Fibroblast of skin of back (primary cell): ENCODE results near the gene AGBL1.

Experiments
- DNase-seq: peaks from one replicate; pipeline ENCODE4 v3.0.0-alpha.2; 2013

Gene AGBL1

DNA sequence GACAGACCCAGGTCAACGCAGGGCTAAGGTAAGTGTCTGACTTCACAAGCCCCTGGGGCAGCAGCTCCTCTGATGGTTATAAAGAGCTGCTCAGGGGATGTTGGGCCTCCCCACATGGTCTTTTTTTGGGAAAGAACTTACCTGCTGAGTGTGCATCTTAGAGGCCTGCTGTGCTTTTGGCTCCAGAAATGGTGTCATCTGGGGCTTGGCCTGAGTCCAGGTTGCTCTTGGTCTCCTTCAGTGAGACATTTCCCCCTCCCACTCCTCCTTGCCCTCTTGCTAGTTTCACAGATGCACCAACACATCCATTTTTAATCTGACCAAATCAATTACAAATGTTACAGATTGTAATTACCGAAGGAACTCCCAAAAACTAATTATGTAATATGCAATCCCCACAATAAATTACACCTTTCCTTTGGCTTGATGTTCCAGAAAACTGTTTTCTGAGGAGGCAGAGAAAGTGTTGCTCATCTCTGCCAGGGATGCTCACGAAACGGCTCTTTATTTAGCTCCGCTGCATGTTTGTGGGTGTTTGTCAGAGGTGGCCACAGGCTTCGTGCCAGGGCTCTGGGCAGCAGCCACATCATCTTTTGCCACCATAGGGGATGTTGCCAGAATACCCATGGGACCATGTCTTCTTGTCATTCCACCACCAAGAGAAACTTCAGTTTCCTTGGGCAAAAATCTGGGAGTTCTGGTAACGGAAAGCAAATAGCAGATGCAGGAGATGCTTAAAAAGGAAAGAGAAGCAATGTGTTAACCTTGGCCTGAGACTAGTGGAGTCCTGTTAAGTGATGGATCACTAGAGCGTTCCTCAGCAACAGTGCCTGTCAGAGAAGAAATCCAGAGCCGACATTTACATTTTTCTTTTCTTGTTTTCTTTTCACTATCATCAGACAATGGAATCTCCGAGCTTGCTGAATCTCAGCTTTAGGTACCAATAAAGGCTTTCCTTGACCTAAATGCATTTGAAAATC is 799.9 kb downstream of the AGBL1 start:
- peak; percentile 69 for DNase-seq

DNA sequence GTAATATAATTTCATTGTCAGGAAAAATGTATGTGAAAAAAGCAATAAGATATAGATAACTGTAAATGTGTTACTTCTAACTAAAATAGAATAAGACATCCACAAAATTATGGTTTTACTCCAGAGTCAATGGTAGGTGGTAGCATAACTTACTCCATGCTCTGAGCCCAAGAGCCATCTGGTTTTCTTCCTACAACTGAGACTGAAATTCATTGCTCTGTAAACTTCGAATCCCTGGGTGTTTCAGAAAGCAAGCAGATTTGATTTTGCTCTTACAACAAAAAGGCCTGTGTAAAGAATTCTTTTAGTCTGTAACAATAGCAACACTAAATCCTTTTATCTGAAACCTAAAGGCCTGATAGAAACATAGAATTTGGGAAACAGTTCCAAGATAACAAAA is 805.9 kb downstream of the AGBL1 start:
- no peak for DNase-seq

DNA sequence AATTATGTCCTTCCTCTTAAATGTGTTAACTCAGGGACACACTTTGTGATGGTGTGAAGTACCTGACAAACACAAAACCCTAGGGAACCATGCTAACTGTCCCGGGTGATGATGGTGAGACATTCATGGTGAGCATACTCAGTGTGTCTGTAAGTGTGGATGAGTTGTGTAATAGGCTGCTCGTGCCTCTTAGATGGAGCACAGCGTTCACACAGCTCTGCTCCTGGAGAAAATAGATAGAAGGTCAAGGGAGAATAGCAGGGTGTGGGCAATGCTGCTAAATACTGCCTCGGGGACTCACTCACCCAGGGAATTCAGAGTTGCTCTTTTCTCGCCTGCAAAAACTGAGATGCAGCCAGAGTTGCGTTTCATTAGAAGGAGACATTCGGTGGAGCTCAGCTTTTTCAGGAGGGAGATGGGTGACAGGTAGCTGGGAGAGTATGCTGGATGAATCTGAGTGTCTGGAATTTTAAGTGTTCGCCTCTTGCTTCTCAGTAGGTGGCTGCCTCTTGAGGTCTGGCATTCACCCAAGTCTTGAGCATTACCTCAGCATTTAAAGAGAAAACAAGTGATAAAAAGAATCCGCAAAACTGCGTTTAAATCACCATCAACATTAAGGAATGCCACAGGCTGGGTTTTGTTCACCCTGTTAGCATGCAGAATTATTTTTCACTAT is 813.2 kb downstream of the AGBL1 start:
- DNase-seq: peak; percentile 68

DNA sequence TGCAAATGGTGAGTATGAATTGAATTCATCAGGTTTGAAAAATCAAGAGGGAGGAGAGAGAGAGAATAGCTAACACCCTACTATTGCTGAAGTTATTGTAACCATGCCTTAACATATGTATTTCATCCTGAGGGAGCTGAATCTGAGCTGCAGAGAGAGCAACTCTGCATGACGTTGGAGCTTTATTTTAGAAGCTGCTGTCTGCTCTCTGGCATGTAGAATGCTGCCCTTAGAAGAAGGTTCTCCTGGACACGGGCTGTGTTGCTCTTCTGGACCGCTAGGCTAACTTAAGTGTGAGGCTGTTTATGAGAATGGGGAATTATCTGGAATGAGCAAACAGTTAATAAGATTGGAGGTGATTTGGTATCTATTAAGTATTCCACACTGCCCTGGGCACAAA is 814.6 kb downstream of the AGBL1 start:
- DNase-seq: no peak

DNA sequence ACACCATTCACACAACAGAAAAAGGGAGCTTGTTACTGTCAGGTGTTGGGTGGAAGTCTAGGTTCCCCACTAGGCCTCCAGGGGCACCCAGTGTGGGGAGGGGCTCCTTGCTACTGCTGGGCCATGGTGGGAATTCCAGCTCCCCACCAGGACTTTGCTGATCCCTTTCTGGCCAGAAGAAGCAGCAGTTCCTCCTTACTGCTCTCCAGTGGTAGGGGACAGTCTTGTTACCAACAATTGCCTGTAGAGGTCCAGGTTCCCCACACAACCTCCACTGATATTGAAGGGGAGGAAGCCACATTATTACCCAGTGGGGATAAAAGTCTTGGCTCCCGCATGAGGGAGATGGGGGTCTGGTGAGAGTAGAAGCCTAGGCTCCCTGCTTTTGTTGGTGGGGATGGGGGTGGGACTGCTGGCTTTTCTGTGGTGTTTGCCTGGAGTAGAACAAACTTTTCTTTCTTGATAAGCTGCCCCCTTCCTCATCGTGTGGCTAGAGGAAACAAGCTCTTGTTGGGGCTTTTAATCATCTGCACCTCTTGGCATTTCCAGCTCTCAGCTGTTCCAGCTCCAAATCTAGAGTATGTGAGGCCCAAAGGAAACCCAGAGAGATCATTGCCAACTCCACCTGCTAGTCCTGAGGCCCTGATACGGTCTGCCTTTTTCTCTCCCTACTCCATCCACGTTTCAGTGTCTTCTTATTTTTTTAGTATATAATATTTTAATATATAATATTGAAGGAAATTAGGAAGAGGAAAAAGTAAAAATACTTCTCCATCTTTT is 824.2 kb downstream of the AGBL1 start:
- no peak for DNase-seq

DNA sequence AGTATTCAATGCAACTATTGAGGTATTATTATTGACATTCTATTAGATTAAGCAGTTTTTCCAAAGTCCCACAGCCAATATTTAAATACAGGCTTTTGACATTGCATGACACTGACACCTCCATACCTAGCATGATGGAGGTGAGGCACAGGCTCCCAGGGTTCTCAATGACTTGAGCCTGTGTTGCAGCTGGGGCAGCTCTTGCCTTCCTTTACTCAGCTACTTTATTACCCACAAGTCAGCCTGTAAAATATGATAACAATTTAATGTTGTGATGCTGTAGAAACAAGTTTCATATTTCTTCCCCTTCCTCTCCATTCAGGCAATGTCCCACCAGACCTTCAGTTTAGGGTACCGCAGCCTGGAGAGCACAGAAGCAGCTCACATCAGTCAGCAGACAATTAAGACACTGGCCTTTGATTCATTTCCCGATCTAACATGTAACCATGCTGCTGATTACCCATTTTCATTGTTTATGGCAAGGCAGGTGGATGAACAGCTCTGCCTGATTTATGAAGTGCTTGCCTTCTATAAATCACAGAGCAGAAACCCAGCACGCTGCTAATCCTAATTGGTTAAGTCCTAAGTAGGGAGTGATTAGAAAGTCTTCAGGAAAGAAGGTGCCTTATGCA is 826.1 kb downstream of the AGBL1 start:
- DNase-seq: no peak

DNA sequence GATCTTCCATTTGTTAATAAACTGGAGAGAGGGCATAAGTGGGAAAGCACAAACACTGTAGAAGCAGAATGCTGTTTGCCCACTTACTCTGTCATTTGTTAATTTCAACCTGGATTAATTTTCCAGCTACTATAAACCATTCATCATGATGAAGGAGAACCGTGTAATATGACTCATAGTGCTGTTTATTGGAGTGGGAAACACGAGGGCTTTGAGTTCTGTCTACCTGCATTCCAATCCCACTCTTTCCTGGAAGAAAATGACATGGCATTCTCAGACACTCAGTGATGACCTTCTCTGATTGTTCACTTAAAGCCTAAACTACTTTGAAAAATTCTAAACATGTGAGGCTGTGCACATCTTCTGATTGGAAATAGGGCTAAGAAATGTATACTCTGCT is 826.7 kb downstream of the AGBL1 start:
- DNase-seq: no peak

DNA sequence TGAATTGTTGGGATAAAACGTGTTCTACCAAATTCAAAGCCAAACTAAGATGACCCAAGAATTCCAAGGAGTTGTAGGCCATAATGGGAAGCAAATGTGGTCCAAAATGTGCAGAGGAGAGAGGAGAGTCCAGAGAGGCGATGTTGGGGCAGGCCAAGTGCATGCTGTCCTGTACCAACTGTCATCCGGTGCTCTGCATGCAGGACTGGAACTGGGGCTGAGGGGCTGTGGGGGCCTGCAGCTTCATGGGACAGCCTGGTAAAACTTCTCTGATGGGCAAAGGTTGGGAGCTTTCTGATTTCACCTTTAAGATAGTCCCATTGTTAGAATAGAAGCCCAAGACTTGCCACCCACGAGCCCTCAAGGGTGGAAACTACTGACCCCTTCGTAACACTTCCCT is 831.4 kb downstream of the AGBL1 start:
- DNase-seq: no peak

DNA sequence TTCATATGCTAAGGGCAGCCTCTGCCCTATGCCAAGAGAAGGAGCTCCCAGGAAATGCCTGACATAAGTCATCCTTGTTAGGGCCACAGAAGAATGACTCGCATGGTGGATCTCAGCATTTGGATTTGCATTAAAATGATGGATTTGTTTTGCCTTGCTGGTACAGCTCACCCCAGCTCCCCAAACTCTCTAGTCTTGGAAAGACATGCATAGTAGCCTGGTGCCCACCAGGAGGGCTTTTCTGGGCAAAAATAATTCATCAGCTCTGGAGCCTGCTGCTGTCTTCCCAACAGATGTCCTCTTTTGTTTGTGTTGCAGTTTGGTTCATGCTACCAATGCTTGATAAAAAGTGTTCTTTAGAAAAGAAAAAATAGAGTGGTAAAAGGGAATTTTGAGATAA is 833.0 kb downstream of the AGBL1 start:
- no peak for DNase-seq

DNA sequence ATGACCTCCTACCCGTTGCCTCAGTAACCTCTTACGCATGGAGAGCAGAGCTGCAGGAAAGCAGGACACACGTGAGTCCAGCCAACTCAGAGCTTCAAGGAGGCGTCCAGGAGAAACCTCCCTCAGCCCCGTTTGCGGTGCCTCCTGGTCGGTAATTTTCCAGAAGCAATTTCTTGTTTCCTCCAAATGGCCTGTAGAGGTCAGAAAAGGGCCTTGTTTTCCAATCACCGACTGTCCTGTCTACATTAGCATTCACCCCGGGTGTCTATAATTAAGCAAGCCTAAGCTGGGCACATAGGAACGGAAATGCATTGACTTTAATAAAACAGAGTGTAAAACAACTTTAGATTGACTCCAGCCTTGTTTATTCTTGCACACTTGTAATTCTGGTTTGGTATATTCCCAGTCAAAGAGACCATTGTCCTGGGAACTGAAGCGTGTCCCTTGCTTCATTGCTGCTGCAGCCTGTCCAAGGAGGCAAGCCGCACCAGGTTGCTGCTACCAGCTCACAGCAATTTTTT is 836.2 kb downstream of the AGBL1 start:
- peak; percentile 50 for DNase-seq

DNA sequence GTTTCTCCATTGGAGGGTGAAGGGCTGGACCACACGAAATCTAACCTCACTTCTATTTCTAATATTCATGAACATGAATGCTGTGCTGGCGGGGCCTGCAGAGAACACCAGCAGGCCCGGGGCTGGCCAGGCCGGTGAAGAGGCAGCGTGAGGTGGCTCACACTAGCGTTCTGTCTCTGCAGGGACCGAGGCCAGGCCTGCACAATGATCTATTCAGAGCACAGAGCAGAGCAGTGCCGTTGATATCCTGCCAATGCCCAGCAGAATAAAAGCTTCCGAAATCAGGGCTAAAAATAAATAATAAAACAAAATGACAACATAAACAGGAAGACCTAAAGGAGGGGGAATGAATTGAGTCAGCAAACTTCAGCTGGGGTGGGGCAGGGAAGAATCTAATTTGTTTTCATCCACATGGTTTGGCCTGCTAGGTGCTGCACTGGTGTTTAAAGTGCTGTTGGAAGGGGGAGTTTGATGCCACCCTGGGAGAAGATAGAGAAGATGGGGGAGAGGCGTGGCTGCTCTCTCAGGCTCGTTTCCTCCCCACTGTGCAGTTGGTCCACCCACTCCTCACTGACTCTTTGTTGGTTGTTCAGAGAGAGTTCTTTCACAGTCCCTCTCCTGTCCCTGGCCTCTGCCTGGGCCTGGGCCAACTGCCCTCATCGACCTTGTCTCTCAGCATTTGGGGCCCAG is 837.1 kb downstream of the AGBL1 start:
- DNase-seq: no peak

DNA sequence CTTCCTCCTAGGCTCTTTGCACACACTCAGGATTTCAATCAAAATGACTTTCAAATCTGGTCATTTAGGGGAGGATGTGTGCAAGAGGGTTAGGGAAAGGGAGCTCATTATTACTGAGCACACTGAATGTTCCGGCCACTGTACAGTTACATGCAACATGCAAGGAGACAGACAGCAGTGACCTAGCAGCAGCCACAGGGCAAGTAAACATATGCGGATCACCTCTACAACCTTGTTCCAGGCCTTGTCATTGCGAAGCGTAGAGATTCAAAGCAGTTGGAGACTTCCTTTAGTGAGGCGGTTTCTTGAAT is 837.6 kb downstream of the AGBL1 start:
- DNase-seq: no peak

DNA sequence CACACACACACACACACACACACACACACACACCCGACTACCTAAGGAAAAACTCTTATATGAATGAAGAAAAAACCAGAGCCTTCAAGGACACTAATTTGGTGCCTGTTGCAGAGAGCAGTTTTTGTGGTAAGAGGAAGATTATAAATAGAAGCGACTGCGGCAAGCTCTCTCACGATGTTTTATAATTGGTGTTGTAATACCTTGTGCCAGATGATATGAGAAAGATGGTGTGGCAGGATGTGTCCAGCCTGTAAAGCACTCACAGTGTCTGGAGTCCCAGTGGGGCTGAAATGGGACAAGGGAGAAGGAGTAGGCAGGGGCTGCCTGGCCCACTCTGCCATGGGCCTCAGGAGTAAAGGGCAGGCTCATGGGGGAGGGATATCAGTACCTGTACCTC is 839.9 kb downstream of the AGBL1 start:
- DNase-seq: no peak

DNA sequence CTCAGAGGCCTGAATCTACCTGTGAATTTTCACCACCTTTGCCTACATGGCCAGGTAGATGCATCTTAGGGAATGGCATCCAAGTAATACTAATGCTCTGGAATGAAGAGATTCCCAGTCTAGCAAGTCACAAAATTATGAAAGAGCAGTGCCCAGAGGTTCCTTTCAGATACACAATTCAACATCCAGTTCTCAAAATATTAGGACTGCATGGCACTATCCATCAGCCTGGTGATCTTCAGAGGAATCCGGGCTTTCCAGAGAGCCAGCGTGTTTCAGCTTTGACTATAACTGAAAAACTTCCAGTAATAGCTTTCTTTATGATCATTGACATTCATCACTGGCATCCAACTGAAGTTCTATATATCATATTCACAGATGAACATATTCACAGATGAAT is 849.8 kb downstream of the AGBL1 start:
- DNase-seq: no peak

DNA sequence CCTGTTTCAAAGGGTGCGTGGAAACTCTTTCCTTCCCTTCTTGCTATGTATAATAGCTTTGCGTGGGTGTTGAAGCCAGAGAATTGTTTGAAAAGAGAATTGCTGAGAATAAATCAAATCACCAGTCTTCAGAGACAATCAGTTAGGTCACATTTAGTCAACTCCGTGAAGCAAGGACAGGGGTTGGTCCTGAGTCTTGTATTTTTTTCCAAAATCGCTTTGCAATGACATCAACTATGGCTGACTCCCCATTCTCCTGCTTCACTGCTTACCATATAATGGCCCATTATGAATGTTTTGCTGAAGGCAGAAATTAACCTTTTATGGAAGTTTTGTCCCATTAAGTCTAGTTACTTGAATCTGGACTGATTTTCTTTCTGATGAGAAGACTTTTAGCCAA is 852.8 kb downstream of the AGBL1 start:
- no peak for DNase-seq

DNA sequence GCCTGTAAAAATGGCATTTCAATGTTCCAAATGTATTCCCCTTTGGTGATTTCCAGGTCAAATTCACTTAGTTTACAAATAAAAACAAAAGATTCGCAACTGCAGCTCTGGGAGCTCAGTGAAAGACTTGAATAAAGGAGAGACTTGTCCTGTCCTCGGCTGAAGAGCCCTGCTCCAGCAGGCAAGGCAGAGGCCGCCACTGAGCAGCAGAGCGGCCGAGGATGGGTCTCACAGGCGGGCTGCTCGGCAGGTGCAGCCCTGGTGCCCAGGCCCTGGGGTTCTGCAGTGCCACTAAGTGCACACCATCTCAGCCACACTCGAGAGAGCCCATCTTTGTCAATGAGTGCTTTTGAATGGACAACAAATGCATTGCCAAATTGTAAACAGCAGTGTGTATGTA is 856.2 kb downstream of the AGBL1 start:
- DNase-seq: no peak

DNA sequence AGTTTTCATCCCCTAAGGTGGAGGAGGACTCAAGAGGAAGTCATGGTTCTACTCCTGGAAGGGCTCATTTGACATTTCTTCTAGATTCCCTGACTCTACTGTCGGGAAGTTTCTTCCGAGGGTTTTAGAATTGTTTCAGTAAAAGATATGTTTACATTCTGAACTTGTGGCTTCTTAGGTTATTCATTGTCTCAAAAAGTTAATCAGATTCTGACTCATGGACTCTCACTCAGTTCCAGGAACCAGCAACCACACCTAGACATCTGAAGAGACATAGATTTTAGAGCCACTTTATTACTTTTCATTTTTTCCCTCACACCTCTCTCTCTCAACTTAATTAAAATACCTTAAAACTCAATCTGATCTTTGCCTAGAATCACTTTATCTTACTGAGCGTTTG is 862.6 kb downstream of the AGBL1 start:
- no peak for DNase-seq

DNA sequence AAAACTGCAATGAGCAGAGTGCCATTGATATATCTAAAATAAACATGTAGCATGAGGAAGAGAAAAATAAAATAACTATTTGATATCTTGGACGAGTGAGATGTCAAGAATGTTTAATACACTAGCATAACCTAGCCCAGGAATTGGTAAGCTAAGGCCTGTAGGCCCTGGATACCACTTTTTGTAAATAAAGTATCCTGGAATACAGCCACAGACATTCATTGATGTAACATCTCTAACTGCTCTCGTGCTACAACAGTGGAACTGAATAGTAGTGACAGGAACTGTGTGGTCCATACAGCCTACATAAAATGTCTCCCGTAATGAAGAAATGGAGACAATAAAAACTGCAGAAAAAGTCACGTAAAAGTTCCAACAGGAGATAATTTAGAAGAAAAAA is 869.0 kb downstream of the AGBL1 start:
- DNase-seq: no peak

DNA sequence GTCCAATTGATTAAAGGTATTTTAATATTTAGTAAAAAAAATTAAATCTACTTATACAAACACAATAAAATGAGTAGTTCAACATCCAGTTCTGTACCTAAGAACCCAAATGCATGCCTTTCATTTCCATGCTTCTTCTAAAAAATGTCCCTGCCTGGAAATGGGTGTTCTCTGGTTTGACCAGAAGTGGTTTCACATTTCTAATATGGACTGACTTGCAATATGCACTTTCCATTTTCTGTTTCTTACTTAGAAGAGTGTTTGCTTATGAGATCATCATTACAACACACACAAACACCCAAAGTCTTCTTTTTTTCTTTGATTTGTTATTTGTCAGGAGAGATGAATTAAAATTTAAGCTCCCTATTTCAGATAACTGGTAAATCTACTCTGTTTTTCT is 879.6 kb downstream of the AGBL1 start:
- DNase-seq: no peak

DNA sequence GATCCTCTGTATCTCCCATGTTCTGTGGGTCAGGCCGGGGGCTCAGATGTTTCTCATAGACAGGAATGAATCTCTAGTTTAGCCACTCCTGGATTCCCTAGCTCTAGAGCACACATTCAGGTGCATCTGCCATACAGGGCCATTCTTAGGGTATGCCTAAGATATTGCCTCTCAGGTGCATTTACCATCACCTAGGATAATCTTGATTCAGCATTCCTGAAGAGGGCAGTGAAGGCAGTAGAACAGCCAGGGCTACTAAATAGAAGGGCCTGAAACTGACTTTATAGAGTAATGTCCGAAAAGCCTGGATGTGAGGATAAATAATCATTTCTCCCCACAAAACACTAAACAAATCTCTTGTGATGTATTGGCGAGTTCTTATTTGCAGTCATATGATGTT is 882.0 kb downstream of the AGBL1 start:
- no peak for DNase-seq

DNA sequence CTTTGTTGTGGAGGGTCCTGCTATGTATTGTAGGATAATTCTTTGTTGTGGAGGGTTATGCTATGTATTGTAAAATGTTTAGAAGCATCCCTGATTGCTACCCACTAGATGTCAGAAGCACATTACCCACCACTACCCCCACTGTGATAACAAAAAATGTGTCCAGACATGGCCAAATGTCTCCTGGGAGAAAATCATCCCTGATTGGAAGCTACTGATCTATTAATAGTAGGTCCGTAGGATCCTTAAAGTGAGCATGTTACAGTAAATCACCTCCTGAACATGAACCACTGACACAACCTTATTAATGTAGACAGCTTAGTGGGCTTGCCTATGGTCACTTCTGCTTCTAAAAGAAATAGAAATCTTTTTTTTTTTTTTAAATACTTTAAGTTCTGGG is 884.6 kb downstream of the AGBL1 start:
- DNase-seq: no peak

DNA sequence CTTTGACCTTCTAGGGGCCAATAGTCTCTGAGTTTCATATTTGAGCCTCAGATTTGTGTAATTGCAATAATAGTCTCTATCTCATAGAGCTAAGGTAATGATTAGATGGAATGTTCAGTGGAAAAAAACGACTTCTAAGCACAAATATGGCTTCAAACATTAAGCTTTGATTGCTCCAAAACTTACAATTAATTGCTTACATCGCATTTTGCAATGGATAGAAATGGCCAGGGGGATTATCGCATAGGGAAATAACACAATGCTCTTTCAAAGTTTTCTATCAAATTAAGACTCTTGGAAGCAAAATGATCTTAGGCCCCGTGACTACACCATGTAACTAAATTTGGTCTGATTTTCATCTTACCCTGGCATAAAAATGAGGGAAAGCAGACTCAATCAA is 888.6 kb downstream of the AGBL1 start:
- no peak for DNase-seq
